Cardiac fibroblast (primary cell): ENCODE measurements around the gene NAXD.
"Not testable (repeated sequence)": the region's sequence is repeated elsewhere in the genome, so short reads cannot be mapped to it uniquely, and the experiment has no call there.

Source experiments
- DNase-seq, 2 donors: peaks; one replicate each; pipeline versions ENCODE4 v3.0.0 to v3.0.0-alpha.2; 2010; ENCODE audit warnings: low read depth in 2 of 2
- H3K4me3 ChIP-seq, 2 donors: replicated peaks in 1 of 2; 1 replicate in 1 of 2; 2 replicates in 1 of 2; pipeline ENCODE4 v1.5.1; 2011; ENCODE audit warnings: low read depth in 2 of 2, low read length in 2 of 2, mild to moderate bottlenecking in 2 of 2, moderate library complexity in 1 of 2
- TF ChIP-seq, protein P1 (sequence below): IDR thresholded peaks from one replicate; pipeline ENCODE4 v1.5.1; 2011; ENCODE audit warnings: low read depth, mild to moderate bottlenecking, low read length, inconsistent platforms

The NAXD gene

DNA sequence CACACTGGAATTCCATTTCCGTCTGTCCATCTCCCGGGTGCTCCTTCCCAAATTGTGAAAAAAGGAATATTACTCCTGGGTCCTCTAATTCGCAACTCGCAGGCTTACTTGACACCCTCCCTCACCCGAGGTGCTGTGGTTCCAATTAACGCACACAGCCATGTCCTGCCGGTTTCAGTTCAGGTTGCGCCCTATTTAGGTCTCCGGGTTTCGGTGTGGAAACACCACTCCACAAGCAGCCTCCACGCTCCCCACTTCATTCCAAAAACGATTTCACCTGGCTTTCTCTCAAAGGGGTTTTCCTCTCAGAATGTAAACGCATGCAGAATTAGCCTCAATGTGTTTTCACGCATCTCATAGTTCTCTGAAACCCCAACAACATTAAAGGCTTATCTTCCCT, 37.9 kb downstream of the NAXD start:
- TF ChIP-seq, protein P1, sequence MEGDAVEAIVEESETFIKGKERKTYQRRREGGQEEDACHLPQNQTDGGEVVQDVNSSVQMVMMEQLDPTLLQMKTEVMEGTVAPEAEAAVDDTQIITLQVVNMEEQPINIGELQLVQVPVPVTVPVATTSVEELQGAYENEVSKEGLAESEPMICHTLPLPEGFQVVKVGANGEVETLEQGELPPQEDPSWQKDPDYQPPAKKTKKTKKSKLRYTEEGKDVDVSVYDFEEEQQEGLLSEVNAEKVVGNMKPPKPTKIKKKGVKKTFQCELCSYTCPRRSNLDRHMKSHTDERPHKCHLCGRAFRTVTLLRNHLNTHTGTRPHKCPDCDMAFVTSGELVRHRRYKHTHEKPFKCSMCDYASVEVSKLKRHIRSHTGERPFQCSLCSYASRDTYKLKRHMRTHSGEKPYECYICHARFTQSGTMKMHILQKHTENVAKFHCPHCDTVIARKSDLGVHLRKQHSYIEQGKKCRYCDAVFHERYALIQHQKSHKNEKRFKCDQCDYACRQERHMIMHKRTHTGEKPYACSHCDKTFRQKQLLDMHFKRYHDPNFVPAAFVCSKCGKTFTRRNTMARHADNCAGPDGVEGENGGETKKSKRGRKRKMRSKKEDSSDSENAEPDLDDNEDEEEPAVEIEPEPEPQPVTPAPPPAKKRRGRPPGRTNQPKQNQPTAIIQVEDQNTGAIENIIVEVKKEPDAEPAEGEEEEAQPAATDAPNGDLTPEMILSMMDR = no peak
- no peak overlapping the region for H3K4me3 ChIP-seq

DNA sequence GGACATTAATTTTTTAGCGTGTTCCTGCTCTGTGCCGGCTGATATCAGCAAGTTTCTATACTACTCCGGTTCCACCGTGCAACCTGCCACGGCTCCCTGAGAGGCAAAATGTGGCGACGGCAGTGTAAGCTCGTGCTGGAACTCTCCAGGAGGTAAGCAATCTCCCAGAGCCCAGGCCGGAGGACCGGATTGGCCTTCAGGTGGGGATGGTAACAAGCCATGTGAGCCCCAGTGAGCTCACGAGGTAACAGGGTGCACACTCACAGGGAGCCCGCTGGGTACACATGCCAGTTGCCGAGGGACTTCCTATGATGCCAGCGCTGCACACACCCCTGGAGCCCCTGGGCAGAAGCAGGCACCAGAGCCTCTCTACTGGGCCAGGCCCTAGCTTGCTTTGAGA, 38.5 kb downstream of the NAXD start:
- TF ChIP-seq, protein P1 = no peak
- no peak overlapping the region for H3K4me3 ChIP-seq
- DNase-seq = no peak

More for the DNA sequence above, 37.9 kb downstream of the NAXD start:
- DNase-seq = no peak

DNA sequence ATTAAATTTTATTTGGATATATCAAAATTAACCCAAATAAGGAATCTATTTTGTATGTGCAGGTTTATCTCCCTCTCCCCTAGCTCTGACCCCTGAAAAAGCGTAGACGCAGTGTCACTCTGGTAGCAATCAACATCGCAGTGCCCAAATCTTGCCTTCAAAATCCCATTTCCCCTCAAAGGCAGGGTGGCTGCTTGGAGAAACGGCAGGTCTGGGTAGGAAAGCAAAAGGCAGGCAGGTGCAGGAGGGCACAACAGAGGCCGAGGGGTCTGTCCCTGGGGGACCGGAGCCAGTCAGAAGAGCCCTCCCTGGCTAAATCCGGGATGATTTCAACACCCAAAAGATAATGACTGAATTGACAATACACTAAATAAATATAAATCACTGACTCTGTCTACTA, 41.9 kb downstream of the NAXD start:
- TF ChIP-seq, protein P1 = no peak
- DNase-seq = no peak
- no peak overlapping the region for H3K4me3 ChIP-seq

DNA sequence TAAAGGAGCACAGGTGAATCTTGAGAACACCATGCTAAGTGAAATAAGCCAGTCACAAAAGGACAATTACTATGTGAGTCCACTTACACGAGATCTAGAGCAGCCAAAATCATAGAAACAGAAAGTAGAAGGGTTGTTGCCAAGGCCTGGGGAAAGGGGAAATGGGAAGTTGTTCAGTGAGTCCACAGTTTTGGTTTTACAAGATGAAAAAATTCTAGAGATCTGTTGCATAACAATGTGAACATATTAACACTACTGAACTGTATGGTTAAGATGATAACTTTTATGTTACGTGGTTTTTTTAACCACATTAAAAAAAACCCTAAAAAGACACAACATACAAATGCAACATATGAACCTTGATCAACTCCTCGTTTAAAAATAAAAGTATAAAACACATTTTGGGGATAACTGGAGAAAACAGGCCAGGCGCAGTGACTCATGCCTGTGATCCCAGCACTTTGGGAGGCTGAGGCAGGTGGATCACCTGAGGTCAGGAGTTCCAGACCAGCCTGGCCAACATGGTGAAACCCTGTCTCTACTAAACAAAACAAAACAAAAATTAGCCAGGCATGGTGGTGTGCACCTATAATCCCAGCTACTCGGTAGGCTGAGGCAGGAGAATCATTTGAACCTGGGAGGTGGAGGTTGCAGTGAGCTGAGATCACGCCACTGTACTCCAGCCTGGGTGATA, 43.0 kb downstream of the NAXD start:
- not testable (repeated sequence) for H3K4me3 ChIP-seq, DNase-seq

DNA sequence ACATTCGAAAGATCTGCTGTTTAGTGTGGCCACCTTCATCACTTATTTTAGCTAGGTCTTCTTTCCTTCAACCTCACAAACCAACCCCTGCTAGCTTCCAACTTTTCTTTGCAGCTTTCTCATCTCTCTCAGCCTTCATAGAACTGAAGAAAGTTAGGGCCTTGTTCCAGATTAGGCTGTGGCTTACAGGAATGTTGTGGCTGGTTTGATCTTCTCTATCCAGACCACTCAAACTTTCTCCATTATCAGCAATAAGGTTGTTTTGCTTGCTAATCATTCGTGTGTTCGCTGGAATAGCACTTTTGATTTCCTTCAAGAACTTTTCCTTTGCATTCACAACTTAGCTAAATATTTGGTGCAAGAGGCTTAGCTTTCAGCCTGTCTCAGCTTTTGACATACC, 45.9 kb downstream of the NAXD start:
- H3K4me3 ChIP-seq = no peak overlapping the region
- TF ChIP-seq, protein P1 = no peak
- peak in 1 of 2 donors; percentile 13 for DNase-seq

DNA sequence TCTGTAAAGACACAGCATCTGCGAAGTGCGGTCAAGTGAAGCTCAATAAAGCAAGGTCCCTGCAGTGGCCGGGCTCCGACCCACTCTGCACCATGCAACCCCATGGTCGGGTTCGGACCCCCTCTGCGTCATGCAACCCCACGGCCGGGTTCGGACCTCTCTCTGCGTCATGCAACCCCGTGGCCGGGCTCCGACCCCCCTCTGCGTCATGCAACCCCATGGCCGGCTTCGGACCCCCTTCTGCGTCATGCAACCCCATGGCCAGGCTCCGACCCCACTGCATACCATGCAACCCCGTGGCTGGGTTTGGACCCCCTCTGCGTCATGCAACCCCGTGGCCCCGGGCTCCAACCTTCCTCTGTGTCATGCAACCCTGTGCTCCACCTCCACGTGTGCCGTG, 46.7 kb downstream of the NAXD start:
- TF ChIP-seq, protein P1 = no peak
- DNase-seq = no peak
- no peak overlapping the region for H3K4me3 ChIP-seq

DNA sequence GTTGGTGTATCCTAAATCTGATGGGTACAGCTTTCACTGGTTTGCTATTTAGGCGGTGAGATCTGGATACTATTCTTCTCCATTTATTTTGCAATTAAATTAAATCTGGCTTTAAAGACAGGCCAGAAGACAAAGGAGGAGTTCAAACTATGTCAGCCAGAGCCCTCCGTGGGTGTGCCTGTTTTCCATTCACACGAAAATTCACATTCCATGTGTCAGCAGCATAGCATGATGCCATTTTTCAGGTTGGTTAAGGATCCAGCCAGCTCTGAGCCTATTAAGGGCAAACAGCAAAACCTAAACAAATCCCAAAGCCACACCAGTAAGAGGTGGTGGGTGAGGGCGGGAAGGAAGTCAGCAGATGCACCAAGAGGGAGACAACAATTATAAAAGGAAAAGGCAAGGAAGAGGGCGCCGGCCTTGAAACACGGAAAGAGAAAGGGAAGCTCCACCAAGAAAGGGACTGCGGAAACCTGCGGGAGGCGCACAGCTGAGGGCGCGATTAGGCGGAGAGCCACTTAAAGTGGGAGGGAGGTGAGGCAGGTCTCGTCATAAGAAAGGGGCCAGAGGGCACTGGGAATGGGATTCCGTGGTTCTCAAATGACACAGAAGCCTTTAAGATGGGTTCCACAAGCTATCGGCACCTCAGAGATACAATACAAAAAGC, 47.6 kb downstream of the NAXD start:
- TF ChIP-seq, protein P1 = no peak
- no peak for DNase-seq
- H3K4me3 ChIP-seq = no peak overlapping the region
